CD4-positive, alpha-beta T cell treated with Interferon alpha-2 for 1 hour (primary cell): ENCODE results near the gene ADK.

Experiments
- DNase-seq, 2 donors: peaks; one replicate each; pipeline ENCODE4 v3.0.0-alpha.2; 2020 to 2022

Gene ADK

DNA sequence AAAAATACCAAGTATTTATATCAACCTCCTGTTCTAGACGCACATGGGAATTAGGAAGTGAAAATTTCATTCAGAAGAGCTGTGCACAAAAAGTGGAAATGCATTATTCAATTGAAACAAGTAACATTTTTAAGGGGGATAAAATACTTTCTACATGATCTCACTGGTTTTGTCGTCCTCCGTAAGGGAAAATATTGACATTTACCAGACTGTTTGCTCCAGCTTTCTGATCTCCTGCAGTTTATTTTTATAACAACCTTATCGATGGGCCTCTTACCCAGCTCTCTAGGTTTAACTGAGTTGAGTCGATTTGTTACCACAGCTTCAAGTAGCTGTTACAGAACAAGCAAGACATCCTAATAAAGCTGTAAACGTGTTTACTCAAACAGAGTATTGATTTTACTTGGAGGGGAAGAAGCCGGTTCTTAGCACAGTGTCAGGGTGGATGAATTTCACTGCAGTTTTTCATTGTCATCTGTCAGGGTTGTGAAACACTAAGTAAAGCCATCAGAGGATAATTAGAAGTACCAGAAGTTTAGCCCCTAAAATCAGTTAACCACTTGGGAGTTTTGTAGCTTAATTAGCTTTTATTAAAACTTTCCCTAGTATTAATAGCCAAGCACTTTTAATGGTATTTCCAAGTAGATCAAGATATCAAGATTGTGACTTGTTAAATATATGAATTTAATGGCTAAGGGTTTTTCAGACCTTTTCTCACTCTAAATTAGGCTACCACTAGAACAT is 532.8 kb downstream of the ADK start:
- DNase-seq, result no peak

DNA sequence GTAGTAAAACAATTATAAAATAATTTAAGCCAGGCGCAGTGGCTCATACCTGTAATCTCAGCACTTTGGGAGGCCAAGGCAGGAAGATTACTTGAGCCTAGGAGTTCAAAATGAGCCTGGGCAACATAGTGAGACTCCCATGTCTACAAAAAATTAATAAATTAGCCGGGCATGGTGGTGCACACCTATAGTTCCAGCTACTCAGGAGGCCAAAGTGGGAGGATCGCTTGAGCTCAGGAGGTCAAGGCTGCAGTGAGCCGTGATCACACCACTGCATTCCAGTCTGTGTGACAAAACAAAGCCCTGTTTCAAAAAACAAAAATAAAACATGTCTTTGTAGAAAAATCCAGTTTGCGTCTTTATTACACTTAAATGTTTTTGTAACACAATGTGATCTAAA is 533.4 kb downstream of the ADK start:
- DNase-seq, result no peak

DNA sequence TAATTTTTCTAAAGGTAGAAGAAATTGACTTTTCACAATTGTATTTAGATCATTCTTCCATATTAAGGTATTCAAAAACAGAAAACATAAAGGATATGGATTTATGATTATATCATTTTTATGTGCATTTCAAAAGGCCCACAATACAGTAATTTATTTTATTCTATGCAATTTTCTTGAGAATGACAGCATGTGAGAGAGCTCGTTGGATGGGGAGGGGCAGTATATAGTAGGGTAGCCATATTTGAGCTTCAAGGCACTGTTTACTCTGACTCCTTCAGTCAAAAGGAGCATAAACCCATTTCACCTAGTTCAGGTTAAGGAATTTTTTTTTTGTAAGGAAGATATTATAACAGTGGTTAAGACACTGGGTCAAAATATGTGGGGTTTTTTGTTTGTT is 534.5 kb downstream of the ADK start:
- DNase-seq, result no peak

DNA sequence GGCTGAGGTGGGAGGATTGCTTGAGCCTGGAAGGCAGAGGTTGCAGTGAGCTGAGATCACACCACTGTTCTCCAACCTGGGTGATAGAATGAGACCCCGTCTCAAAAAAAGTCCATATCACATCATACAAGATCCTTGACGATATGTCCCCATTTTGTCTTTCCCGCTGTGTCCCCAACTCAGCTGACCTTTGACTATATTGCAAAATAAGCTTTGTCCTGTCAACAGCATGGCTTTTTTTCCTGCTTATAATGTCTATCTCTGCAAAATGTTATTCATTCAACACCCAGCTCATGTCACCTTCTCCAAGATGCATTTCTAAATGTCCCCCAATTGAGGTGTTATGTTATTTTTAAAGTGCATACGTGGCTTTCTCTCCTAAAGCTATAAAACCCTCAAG is 539.4 kb downstream of the ADK start:
- no peak for DNase-seq

DNA sequence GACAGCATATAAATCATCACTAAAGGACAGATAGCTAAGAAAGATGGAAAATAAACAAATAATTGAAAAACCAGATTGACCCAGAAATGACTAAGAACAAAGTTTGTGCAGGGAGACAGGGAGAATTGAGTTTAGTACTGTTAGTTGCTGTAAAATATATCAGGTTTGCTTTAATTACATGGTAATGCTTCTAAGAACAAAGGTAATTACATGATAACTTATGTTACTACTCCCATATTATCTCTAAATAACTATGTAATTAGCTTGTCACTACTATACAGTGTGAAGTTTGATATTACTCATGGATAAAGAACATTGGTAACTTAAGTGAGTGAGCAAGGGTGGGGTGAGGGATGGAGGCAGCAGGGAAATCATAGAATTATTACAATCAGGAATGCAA is 540.1 kb downstream of the ADK start:
- DNase-seq, result no peak

DNA sequence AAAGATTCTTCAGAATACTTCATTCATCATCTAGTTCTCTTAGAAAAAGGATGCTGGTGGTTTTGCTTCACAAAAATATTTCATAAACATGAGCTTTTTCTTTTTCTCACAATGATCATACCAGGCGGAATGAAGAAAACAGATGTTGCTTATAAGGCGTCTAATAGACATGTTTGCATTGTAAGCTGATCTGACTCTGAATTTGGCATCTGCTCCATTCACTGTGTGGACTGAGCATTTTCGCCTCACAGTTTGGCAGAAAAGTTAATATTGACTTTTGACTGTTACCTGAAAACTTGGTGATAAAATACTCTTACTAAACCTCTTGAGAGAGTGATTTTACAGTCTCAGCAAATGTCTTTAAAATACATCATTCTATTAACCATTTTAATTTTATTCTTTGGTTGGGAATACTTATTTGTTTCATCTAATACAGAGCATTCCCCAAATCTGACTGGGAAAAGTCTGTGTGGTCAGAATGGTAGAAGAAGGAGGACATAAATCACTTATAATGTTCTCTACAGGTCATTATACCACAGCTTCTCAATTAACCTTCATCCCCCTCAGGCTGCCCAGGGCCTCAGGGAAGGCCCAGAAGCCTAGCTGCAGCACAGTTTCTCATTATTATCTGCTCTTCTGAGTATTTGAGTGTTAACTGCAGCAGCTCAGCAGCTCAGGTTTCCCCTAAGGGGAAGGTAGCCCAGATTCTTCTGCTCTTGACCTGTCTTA is 553.8 kb downstream of the ADK start:
- no peak for DNase-seq

DNA sequence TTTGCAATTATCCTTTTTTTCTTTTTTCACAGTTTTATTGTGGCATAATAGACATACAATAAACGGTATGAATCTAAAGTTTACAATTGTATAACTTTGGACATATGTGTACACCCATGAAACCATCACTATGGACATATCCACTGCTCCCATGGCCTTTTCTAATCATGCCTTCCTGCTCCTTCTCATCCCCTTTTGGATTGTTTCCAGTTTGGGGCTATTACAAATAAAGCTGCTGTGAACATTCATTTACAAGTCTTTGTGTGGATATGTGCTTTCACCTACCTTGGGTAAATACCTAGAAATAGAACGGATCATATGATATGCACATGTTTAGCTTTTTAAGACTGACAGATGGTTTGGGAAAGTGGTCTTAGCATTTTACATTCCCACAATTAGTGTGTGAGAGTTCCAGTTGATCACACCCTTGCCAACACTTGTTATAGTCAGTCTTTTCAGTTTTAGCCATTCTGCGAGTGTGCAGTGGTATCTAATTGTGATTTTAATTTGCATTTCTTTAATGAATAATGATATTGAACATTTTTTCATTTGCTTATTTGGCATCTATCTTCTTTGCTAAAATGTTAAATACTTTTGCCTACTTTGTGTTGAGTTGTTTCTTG is 554.4 kb downstream of the ADK start:
- no peak for DNase-seq

DNA sequence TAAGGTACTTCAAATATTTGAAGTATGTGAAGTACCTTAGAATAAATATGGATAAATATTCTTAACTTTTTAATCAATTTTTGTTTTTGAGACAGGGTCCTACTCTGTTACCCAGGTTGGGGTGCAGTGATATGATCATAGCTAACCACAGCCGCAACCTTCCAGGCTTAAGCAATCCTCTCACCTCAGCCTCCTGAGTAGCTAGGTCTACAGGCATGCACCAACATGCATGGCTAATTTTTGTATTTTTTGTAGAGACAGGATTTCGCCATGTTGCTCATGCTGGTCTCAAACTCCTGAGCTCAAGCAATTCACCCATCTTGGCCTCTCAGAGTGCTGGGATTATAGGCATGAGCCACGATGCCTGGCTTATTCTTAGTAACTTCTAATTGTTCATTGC is 555.9 kb downstream of the ADK start:
- no peak for DNase-seq

DNA sequence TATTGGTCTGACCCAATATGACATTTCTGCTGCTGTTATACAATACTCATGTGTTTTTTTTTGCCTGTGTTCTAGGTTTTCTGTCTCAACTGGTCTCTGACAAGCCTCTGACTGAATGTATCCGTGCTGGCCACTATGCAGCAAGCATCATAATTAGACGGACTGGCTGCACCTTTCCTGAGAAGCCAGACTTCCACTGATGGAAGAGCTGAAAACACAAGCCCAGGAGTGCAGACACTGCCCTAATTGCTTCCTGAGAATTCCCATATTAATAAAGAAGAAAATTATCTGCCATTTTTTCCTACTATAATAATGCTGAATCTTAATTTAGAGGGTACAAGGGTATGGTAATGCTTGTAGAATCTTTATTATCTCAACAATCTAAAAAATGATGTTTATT is 557.2 kb downstream of the ADK start:
- DNase-seq, result no peak

DNA sequence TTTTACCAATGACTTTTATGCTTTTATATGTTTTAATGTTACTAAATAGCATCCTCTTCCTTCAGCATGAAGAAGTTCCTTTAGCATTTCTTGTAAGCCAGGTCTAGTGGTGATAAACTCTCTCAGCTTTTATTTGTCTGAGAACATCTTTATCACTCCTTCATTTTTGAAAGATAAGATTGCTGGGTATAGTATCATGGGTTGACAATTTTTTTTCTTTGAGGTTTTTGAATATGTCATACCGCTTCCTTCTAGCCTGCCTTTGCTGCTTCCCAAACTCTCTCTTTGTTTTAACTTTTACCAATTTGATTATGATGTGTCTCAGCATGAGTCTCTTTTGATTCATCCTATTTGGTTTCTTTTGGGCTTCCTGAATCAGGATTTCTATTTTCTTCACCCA is 567.2 kb downstream of the ADK start:
- DNase-seq, result no peak

DNA sequence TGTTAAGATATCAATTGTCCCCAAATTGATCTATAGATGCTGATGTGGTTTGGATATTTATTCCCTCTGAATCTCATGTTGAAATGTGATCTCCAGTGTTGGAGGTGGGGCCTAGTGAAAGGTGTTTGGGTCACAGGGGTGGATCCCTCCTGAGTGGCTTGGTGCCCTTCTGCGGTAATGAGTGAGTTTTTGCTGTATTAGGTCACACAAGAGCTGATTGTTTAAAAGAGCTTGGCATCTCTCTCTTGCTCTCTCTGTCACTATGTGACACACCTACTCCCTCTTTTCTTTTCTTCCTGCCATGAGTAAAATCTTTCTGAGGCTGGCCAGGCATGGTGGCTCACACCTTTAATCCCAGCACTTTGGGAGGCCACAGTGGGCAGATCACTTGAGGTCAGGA is 577.2 kb downstream of the ADK start:
- DNase-seq, result no peak

DNA sequence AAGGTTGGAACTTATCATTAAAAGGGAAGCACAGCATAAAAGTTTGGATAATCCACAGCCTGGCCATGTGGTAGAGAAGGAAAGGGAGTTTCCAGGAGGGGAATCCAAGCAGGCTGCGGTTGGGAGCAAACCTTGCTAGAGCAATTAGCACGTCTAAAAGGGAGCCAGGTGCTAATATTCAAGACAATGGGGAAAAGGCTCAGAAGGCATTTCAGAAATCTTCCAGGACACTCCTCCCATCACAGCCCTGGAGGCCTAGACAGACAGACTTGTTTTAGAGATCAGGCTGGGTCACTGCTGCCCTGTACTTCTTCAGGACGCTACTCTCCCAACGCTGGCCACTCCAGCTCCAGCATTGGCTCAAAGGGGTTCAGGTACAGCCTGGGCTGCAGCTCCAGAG is 579.2 kb downstream of the ADK start:
- no peak for DNase-seq

DNA sequence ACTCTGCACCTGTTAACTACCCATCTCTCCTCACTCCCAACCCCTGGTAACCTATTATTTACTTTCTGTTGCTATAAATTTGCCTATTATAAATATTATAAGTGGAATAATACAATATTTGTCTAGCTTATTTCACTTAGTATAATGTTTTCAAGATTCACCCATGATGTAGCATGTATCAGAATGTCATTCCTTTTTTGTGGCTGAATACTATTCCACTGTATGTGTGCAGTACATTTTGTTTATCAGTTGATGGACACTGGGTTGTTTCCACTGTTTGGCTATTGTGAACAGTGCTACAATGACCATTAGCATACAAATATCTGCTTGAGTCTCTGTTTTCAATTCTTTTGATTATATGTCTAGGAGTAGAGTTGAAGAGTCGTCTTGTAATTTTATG is 582.6 kb downstream of the ADK start:
- no peak for DNase-seq

DNA sequence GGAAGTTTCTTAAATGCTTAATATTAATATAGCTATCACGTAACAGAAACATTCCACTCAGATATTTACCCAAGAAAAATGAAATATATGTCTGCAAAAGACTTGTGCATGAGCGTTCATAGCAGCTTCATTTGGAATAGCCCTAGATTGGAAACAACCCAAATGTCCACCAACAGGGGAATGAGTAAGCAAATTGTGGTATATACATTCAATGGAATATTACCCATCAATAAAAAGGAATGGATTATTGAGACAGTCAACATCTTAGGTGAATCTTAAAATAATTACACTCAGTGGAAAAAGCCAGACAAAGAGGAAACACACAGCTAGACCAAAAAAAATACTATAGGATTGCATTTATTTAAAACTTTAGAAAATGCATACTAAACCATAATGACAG is 585.0 kb downstream of the ADK start:
- DNase-seq, result no peak

DNA sequence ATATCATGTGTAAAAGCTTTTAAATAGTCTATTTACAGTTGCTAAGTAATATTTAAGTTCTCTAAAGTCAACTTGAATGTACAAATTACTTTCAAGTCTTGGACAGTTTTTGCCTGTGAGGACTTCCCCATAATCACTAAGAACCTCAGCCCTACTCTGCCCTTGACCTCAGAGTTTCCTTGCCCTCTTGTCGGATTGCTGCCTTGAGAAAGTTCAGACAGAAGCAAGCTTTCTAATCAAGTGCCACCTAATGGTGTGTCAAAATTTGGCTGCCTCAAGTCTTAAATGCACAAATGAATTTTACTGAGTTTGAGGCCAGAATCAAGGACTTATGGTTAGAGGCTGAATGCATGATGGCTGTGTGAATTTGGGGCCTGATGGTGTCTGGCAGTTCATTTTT is 587.0 kb downstream of the ADK start:
- DNase-seq, result no peak

DNA sequence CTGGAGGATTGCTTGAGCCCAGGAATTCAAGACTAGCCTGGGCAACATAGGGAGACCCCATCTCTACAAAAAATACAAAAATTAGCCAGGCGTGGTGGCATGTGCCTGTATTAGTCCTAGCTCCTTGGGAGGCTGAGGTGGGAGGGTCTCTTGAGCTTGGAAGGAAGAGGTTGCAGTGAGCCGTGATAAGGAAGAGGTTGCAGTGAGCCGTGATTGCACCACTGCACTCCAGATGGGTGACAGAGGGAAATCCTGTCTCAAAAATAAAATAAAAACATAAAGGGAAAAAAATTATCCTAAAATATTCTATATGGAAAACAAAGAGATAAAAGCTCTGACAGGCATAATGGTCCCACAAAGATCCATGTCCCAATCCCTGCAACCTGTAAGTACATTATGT is 587.5 kb downstream of the ADK start:
- DNase-seq, result no peak

DNA sequence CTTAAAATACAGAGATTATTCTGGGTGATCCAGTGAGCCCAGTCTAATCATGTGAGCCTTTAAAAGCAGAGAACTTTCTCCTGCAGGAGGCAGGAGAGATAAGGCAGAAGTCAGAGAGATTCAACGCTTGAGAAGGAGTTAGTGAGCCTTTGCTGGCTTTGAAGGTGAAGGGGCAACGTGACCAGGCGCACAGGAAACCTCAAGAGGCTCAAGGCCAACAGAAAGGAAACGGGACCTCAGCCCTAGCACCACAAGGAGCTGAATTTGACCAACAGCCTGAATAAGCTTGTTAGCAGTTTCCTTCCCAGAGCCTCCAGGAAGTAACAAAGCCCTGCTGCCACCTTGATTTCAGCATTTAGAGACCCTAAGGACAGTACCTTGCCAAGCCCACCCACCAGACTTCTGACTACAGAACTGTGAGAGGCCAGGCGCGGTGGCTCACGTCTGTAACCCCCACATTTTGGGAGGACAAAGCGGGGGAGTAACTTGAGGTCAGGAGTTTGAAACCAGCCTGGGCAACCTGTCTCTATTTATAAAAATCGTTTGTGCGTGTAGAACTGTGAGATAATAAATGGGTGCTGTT is 588.1 kb downstream of the ADK start:
- DNase-seq, result peak; percentile 26 to 50

DNA sequence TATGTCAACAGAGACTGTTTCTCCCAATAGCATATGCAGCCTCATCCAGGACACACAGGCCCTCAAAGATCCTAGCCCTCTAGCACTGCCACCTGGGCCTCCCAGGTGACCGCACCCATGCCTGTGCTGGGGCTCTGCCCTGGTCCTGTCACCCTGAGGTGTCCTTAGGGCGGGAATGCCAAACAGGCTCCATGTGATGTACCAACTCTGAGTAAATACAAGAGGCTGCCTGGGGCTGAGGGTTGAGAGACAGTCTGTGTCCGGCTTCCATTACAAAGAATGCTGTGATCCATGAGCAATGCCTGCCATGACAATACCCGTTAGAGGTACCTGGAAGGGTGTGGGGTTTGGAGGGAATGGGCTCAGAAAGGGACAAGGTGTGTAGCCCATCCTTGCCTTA is 592.4 kb downstream of the ADK start:
- no peak for DNase-seq

DNA sequence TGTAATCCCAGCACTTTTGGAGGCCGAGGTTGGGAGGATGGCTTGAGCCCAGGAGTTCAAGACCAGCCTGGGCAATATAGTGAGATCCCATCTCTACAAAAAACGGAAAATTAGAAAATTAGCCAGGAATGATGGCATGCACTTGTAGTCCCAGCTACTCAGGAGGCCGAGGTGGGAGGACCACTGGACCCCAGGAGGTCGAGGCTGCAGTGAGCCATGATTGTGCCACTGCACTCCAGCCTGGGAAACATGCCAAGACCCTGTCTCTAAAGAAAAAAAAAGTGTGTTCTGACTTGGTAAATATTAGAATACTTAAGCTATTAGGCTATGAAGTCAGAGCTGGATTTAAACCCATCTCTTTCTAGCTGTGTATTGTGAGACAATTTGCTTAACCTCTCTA is 594.4 kb downstream of the ADK start:
- DNase-seq, result no peak

DNA sequence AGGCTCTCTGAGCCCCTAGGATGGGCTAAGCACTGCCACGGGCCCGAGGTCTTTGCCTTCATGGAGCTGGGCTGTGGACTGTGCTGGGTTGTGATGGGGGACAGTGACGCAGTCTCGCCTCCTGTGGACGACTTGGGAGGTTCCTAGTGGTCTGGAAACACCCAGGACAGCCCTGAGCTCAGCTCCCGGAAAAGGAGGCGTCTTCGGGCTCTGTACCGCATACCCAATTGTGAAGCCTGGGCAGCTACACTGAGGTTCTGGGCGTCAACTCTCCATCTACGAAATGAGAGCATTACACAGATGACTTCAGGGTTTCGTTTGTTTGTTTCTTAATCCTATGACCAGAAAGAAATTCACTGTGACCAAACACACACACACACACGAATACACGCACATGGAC is 595.8 kb downstream of the ADK start:
- DNase-seq, result no peak

DNA sequence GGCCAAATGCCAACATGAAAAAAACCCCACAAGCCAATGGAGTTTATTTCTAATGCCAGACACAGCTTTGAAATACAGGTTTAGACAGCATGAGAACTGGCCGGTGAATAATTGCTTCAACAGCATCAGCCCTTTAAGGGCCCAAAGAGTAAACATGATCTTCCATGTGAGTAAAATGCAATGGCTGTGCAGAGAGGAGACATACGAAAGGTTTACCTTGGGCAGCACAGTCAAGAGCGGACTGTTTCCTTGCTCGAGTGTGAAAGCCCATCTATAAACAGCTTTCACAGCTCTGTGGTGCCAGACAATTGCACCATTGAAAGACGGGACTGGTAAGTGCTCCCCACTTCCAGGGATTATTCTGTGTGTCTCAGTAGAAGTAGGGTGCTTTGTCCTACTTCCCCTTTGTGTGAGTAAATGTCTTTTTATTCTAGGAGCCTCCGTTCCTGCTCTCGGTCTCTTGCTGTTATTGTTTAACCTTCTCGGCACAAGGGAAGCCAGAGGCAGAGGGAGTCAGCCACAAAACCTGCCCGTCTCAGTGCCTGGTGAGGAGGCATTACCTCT is 597.5 kb downstream of the ADK start:
- DNase-seq, result no peak

DNA sequence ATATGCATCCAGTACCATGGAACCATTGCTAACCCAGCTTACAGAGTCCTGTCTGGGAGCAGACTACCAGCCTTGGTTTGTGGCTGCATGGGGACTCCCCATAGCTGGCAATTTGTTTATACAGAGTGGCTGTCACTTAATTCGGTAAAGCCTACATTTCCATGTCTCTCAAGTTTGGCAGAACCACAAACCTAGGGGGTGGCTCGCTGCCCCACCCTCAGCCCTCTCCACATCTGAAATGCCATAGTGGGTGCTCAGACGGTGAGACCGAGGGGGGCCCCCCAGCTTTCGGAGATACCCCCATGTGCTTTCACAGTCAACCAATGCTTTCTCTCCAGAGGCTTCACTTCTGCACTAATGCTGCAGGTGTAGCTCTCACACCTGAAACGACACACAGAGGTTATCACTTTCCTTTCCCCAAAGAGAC is 599.8 kb downstream of the ADK start:
- peak in 1 of 2 donors; percentile 5 for DNase-seq

DNA sequence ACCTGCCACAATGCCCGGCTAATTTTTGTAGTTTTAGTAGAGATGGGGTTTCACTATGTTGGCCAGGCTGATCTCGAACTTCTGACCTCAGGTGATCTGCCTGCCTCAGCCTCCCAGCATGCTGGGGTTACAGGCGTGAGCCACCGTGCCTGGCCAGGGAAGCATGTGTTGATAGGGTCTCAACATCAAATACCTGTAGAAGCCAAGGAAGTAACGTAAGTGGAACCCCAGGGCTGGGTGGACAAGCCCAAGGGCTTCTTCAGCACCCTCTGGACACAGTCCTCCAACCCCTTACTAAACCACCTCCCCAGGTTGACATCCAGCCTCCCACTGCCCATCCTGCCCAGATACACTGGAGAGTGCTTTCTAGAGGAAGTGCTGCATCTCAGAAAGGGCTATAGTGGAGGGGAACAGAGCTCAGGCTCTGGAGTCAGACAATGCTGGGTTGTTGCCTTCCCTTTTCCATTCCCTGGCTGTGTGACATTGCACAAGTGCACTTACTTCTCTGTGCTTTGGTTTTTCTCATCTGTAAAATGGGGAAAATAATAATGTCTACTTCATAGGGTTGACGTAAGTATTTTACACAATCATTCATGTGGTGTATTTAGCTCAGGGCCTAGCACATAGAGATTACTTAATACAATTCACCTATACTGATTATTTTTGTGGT is 601.5 kb downstream of the ADK start:
- DNase-seq, result no peak
